HG02884 (cell line): ENCODE measurements around the gene SLC16A12.

ENCODE experiments used
- ATAC-seq: cut with Tn5 transposase; IDR thresholded peaks from one replicate; pipeline ENCODE4 v1.9.1; 2021; ENCODE audit warnings: mild to moderate bottlenecking, moderate library complexity; ENCODE audit not compliant: unreplicated experiment

Gene SLC16A12

DNA sequence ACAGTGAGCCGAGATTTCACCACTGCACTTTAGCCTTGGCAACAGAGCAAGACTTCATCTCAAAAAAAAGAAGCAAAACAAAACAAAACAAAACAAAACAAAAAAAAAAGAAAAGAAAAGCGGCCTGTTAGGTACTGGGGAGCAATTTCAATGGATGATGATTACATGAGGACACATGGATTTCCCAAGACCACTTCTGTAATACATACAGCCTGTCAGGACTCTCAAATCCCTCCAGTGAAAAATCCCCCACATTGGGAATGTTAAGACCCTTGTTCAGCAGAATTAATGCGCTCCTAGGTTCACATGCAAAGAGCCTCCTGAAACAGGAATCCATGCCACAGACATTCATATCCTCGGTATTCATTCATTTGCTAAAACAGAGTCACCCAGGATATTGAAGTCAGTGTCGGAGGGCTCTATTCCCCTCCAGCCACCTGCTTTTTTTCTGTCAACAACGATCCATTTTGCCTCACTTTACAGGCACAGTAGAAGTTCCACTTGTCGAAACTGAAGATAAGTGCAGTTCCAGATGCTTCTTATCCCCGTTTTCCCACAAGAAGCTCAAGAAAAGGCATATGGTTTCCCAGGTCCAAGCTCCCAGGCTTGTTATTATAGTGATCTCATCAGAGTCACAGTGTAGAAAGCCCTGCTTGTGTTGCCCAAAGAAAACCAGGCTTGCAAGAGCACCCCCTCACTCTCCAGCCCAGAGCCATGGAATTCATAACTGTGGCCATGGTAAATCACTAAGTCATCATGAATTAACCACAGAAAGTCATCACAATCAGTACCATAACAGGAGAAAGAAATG is 20.2 kb downstream of the SLC16A12 start:
- no peak for ATAC-seq

DNA sequence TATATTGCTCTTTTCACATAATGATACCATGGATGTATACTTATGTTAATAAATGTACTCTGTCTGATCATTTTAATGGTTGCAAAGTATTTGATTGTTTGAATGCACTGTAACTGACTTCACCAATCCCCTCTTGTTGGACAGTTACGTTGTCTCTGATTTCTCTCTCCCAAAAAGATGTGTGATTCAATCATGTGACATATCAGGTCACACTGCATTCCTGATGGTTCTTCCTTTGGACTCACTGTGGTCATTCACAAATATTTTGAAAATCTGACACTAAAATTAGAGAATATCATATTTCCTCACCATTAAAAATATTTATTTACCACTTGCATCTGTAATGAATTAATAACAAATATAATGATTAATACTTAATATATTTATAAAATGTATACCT is 22.2 kb downstream of the SLC16A12 start:
- ATAC-seq, result no peak

DNA sequence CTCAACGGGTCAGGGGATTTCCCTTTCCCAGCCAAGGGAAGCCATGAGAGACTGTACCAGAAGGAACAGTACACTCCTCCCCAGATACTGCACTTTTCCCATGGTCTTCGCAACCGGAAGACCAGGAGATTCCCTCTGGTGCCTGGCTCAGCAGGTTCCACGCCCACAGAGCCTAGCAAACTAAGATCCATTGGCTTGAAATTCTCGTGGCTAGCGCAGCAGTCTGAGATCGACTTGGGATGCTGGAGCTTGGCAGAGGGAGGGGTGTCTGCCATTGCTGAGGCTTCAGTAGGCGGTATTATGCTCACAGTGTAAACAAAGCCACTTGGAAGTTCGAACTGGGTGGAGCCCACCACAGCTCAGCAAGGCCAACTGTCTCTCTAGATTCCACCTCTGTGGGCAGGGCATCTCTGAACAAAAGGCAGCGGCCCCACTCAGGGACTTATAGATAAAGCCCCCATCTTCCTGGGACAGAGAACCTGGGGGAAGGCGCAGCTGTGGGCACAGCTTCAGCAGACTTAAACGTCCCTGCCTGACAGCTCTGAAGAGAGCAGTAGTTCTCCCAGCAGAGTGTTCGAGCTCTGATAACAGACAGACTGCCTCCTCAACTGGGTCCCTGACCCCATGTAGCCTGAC is 29.6 kb downstream of the SLC16A12 start:
- no peak for ATAC-seq

DNA sequence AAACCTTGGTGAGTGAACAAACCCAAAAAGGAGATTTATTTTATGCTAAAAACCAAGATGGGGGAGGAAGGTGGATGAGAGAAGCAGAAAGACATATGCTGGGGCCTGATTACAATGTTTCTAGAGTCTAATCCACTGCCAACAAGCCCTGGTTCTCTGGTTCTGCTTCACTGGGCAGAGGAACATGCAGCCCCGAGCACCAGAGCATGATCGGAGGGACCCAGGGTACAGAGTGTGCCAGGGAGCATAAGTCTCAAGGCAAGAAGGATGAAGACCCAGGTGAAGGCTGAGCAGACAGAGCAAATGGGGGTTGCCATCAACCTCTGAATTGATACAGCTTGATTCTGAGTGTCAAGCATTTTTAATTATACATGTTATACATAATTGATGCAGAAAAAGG is 30.7 kb downstream of the SLC16A12 start:
- no peak for ATAC-seq

DNA sequence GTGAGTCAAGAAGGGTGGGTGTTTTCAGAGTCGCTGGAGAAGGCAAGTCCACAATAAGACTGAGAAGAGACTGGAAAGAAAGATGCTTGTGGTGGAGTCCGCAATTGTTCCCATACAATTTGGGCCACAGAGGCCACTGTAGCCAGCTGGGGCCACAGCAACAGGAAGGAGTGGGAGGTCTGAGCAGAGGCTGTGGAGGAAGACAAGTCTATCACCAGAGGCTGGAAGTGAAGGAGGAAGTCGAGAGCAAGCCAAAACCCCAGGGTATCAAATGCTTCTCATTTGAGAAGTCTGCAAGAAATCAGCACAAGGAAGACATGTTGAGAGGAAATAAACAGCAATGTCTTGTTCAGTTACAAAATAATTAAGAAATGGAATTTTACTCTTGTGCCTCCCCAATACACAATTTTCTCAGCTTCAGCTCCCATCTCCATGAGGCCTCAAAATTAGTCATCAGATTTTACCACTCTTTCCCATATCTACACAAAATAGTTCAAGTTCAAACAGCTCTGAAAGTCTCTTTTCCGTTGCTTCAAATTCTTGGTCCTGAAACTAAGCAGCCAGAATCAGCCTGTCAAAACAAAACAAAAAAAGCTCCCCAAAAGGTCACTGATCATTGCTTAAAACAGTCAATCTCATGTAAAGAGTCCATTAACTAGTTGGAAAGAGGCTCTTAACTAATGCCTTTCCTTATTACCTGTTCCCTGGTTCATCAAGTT is 31.6 kb downstream of the SLC16A12 start:
- no peak for ATAC-seq

DNA sequence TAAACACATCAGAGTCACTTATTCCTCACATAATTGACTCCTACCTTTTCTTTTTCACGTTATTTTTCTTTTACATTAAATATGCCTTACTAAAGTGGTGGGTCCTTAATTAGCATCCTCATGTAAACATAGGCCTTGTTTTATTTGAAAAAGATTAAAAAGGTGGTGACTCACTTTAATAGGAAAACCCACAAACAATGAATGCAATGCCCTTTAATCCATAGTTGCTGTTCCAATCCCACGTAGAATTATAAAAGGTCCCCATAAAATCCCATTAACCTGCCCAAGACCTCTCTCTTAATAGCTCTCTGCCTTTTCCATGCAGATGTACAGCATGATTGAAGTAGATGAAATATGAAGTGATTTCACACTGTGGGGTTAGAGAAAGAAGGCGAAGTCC is 32.2 kb downstream of the SLC16A12 start:
- ATAC-seq, result no peak

DNA sequence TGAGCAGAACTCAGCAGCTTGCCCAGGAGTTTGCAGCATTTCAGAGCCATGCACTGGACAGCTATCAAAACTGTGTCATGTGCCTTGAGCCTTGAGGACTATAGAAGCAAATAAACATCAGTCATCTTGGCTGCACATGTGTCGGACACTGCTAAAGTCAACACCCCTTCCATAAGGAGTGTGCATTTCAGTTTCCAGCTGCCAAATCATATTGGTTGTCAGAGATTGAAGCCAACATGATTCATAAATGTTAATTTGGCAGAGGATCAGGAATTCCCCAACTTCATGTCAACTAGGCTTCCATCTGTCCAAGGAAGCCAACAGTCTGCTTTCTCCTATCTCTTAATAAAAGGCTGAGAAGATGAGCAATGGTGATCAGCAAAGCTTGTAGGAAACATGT is 32.8 kb downstream of the SLC16A12 start:
- ATAC-seq, result no peak

DNA sequence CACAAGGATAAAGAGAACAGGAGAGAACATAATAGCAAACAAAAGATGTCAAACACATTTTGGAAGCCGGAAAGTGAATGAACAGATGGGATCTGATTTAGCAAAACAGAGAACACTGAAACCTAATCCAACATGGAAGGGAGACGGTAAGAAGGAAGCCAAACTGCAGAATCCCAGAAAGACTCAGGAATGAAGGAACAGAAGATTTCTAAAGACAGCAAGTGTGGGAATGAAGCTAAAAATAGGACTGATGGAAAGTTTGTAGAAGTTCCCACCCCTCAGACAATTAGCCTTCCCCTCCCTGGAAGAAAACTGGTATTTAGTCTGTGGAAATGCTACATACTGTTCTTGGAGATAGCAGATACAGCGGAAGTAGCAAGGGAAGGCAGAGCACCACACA is 40.8 kb downstream of the SLC16A12 start:
- ATAC-seq, result no peak

DNA sequence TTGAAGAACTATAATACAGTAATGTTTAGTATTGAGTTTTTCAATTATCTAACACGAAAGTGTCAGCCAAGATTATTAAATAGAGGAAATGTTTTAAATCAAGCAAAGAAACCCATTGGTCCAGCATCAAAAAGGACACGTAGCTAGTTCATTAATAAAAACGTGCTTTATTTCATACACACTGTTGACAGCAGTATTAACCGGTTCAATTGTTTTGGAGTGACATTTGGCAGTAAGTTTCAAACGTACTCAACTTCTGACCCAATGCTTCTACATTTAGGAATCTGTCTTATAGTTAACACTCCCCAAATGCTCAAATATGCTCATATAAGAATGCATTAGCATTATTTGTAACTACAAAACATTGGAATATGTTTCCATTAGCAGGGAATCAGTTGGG is 41.3 kb downstream of the SLC16A12 start:
- no peak for ATAC-seq

DNA sequence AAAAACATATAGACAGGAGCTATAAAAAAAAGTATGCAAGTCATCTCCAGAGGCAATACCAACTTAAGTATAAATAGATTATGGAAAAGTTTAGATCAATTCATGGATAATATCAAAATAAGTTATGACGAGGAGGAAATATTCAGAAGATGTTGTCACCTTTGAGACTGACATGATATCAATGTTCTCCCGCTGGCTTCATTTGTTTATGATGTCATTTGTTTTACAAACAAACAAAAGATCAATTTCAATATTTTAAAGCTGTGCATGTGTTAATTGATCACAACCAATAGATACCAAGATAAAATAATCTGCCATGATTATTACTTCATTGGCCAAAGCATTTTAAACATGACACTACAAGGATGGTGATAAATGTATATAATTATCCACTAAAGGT is 43.5 kb downstream of the SLC16A12 start:
- no peak for ATAC-seq

DNA sequence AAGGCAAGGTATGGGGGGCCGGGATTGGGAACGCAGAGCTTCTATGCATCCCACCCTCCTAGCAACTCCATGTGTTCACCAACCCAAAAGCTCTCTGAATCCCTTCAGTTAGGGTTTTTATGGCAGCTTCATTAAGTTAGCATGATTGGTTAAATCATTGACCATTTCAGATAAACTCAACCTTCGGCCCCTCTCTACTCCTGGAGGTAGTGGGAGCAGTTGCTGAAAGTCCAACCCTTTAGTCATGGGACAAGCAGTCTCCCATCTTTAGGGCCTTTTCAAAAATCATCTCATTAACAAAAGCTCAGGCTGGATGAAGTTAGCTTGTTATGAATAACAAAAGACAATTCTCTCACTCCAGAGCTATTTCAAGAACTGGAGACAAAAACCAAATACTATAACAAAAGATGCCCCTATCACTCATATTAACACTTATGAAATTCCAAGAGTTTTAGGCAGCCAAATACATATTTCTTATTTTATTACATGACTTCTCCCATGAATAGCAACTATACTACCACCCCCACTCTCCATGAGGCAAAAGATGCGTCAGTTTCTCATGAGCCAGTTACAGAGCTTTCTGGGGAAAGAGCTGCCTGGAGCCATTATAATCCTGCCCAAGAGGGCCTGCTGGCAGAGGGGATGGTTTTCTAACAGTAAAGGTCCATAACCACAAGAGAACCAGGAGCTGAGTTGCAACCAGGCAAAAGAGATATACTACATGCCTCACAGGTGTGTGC is 44.6 kb downstream of the SLC16A12 start:
- no peak for ATAC-seq

DNA sequence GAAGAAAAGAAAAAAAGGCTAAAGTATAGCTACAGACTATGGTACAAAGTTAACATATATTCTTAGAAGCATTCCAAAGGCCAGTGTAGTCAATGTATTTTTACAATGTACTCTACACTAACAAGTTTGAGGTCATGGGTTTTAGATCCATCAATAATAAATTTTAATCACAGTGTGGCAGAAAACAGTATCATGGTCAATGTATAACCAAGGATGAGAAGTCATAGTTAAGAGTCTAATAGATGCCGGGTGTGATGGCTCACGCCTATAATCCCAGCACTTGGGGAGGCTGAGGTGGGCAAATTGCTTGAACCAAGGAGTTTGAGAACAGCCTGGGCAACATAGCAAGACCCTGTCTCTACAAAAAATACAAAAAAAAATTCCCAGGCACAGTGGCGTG is 53.1 kb downstream of the SLC16A12 start:
- no peak for ATAC-seq

DNA sequence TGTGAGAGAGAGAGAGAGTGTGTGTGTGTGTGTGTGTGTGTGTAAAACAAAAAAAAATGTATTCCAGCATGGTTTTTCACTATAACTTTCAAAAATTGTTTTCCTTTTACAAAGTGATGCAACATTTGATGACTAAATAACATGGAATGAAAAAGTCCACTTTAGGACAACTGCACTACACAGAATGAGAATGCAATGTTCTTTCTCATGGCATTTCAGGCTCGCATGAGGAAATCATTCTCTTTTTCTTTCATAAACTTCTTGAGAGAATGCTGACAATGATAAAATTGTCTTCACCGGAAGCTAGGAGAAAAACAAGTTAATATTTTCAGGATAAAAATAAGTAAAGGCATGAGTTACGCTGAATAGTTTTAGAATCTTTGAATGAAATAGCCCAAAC is 53.7 kb downstream of the SLC16A12 start:
- ATAC-seq, result no peak

DNA sequence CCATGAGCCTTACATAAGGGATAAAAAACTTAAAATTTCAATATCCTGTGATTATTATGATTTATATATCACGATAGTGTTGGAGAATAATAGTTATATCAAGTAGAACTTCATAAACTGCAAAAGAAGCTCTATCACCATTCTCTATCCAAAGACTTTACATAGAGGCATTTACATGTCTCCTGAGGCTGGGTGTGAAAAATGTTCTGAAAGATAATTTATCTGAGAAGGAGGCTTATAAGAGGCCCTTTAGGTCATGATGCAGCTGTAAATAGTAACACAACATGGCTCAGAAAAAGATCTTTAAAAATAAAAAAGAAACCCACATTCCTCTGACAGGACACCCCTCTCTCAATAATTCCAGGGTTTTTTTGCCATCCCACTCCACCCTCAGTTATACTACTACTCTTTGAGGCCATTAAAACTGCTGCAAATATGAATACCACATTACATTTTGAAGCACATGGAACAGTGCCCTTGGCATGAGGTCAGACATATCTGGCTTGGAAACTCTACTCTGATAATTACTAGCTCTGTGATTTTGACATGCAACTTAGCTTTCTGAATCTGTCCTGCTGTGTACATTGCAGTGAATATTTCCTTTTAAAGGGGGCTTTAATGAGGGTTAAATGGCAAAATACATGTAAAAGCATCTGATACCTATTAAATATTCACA is 55.5 kb downstream of the SLC16A12 start:
- ATAC-seq, result no peak

DNA sequence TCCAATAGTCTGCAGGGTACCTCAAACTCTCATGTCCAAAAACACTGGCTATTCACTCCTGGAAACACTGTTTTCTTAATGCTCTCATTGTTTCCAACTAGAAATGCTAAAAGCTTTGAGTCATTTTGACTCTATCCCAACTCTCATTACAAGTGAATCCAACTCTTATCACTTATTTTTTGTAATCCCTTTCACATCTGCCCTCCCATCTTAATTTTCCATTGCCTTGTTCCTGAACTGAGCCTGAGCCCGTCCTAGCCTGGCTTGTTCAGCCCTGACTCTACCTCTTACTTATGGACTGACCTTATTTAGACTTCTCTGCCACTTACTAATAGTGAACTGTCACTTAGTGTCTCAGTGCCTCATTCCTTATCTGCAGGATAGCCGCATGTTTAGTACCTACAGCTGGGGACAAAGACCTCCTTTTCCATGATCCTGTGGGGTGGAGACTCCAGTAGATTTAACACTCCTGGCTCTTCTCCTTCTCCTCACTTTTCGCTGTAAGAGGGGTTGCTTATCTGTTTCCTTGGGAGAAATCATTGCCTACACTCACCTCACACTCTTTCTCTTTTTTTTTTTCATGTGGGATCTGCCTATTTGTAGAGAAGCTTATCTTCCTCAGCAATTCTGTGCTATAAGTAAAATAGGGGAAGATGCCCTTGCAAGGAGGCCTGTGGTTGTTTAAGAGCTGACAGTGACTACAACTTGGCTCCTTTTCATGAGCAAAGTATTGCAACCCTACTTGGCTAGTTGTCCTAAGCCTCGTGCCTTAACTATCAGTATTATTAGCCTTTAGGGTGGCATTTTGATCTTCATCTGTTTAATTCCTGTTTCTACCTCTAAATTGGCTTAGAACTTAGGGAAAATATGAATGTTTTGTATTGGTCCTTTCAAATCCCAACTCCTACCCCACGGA is 56.4 kb downstream of the SLC16A12 start:
- no peak for ATAC-seq

DNA sequence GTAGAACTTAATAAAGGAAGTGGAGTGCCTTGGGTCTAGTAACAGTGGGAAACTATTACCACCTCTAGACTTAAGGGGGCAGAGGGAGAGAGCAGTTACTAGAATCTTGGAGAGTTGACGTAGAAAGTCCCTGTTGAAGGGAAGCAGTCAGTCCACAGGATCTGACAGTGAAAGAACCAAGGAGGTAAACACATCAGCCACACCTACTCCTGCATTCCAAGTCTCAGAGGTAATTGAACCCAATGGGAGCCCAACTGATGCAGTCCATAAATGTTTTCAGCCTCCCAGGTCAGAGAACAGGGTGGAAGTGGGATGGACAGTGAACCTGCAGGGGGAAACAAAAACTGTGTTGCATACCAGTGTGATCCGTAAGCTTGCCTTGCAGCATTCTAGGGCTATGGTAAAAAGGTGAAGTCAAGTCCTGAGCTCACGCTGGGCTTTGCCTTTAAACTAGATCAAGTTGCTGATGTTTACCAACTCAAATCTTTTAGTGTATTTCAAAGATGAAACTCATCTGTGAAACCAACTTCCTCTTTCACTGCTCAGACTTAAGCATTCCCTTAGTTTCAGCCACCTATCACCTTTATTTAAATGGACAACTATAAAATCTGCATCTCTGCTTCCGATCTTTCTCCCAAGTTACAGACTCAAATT is 57.2 kb downstream of the SLC16A12 start:
- ATAC-seq, result no peak

DNA sequence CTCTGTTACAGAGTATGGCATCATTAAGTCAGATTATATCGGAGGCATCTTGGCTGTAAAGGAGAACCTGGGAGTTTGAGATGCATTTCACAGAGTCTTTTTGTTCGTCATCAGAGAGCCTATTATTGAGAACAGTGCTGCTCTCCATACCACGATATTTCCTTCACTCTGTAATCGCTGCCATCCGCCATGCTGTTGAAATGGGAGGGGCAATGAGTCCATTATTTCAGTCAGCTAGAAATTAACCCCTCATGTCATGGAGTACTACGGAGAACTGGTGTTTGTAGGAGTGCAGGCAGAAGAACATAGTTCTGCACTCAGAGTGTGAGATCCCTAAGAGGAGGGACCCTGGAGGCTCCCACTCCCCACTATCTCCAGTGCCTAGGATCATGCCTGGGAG is 59.2 kb downstream of the SLC16A12 start:
- ATAC-seq, result no peak

DNA sequence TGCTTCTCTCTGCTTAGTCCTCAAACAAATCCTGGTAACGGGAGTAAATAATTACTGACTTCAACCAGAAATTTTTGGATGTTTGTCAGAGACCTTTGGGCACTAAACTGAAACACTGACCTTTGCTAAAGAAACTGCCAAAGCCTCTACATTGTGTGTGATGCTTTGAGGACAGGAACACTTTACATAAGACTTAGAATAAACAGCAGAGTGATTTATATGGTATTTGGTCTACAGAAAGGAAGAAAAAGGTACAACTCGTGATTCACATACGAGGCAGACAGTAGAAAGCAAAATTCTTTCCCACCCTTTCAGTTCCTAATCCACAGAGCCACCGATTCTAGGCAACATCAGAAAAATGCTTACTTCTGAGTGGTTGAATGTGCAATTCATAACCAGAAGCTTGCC is 59.8 kb downstream of the SLC16A12 start:
- no peak for ATAC-seq

DNA sequence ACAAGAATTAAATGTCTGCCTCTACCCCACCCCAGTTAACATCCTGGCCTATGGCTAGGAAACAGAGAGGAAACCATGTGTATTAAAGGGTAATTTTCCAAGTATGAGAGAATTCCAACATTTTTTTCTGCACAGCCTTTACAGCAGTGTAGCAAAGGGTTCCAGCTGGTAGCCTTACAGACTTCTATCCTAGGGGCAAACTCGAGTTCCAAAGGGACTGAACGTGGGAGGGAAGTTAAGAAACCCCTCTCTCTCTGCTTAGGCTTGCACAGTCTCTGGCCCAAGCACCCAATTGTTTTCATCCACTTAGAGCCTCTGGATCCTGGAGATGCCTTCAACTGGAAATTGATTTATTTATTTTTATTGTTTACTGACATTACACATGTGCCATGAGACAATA is 60.3 kb downstream of the SLC16A12 start:
- ATAC-seq, result no peak
